K562 (cell line): ENCODE results near the gene TMBIM4. TPM values are rescaled to one million over a fixed set of nuclear protein-coding genes. Genes with fewer than 3 reads are reported as not detected.

ENCODE experiments used
- C11orf30 ChIP-seq: fragments of 450-650 bp; IDR thresholded peaks from 2 replicates; pipeline ENCODE4 v1.6.1; 2016; ENCODE audit warnings: low read depth, mild to moderate bottlenecking
- CBX2 ChIP-seq: fragments of 200-600 bp; sonication (generic); IDR thresholded peaks from one replicate; pipeline ENCODE4 v1.6.1; 2012; ENCODE audit warnings: mild to moderate bottlenecking, low read length, inconsistent platforms; ENCODE audit not compliant: insufficient read depth, poor library complexity, severe bottlenecking
- E2F8 ChIP-seq: fragments of 450-650 bp; IDR thresholded peaks from 2 replicates; pipeline ENCODE4 v1.7.1; 2018; ENCODE audit warnings: mild to moderate bottlenecking, low read depth; ENCODE audit not compliant: partially characterized antibody
- EP300 ChIP-seq: IDR thresholded peaks from 2 replicates; pipeline ENCODE4 v1.6.1; 2012; ENCODE audit warnings: low read length, improper control_type of control experiment
- HDGF ChIP-seq: fragments of 450-650 bp; IDR thresholded peaks from 2 replicates; pipeline ENCODE4 v1.6.1; 2016
- HLTF ChIP-seq: fragments of 450-650 bp; IDR thresholded peaks from 2 replicates; pipeline ENCODE4 v1.6.1; 2016
- HMG20A ChIP-seq: fragments of 450-650 bp; formaldehyde crosslinking; conservative IDR thresholded peaks from 2 replicates; pipeline ENCODE4 v1.4.0; 2020; ENCODE audit warnings: mild to moderate bottlenecking, mixed read lengths
- HOMEZ ChIP-seq: fragments of 250-450 bp; sonication (Bioruptor Pico); IDR thresholded peaks from 2 replicates; pipeline ENCODE4 v1.4.0; 2020; ENCODE audit warnings: mild to moderate bottlenecking, moderate library complexity
- IRF1 ChIP-seq: sonication (generic); formaldehyde crosslinking; IDR thresholded peaks from 2 replicates; pipeline ENCODE4 v1.8.0; 2022; ENCODE audit warnings: missing genetic modification reagents, mild to moderate bottlenecking, borderline replicate concordance
- MAFG ChIP-seq: fragments of 450-650 bp; conservative IDR thresholded peaks from 2 replicates; pipeline ENCODE4 v1.6.1; 2016; ENCODE audit warnings: missing genetic modification characterization, missing compliant biosample characterization
- NFE2 ChIP-seq: IDR thresholded peaks from 2 replicates; pipeline ENCODE4 v1.6.1; 2014; ENCODE audit warnings: antibody characterized with exemption, low read depth
- NFE2L1 ChIP-seq: fragments of 450-650 bp; IDR thresholded peaks from 2 replicates; pipeline ENCODE4 v1.6.1; 2016; ENCODE audit warnings: missing genetic modification characterization, low read depth, mild to moderate bottlenecking, missing compliant biosample characterization, moderate library complexity, borderline replicate concordance
- NR3C1 ChIP-seq: sonication (generic); formaldehyde crosslinking; IDR thresholded peaks from 2 replicates; pipeline ENCODE4 v1.8.1; 2022; ENCODE audit warnings: missing genetic modification reagents
- PHF20 ChIP-seq: fragments of 450-650 bp; IDR thresholded peaks from 2 replicates; pipeline ENCODE4 v1.6.1; 2018; ENCODE audit not compliant: partially characterized antibody
- PHTF2 ChIP-seq: fragments of 250-450 bp; sonication (Bioruptor Pico); IDR thresholded peaks from 2 replicates; pipeline ENCODE4 v1.5.0; 2021; ENCODE audit warnings: mild to moderate bottlenecking
- PKNOX1 ChIP-seq: fragments of 450-650 bp; IDR thresholded peaks from 2 replicates; pipeline ENCODE4 v1.6.1; 2016
- SMAD3 ChIP-seq: fragments of 450-650 bp; formaldehyde crosslinking; conservative IDR thresholded peaks from 2 replicates; pipeline ENCODE4 v1.4.0; 2020; ENCODE audit warnings: mild to moderate bottlenecking
- TRIM28 ChIP-seq: fragments of 450-650 bp; IDR thresholded peaks from 2 replicates; pipeline ENCODE4 v1.6.1; 2017
- ZMIZ1 ChIP-seq, 2 experiments: fragments of 150-350 bp in 1 of 2; IDR thresholded peaks; 2 replicates each; pipeline ENCODE4 v1.6.1; 2012 to 2016; ENCODE audit warnings: low read depth in 2 of 2, low read length in 2 of 2, mild to moderate bottlenecking in 1 of 2, moderate library complexity in 1 of 2
- ZNF140 ChIP-seq: fragments of 250-450 bp; sonication (Bioruptor Pico); IDR thresholded peaks from 2 replicates; pipeline ENCODE4 v1.8.0; 2021; ENCODE audit warnings: moderate library complexity, mild to moderate bottlenecking, inconsistent platforms
- ZSCAN32 ChIP-seq: fragments of 450-650 bp; formaldehyde crosslinking; IDR thresholded peaks from 2 replicates; pipeline ENCODE4 v1.4.0; 2020; ENCODE audit warnings: mild to moderate bottlenecking, moderate library complexity
- polyA plus RNA-seq, 8 experiments: library from polyadenylated mRNA; depleted of rRNA in 4 of 8; stranded (reverse) in 5 of 8; unstranded in 3 of 8; fragments of >200 nt; fragmentation: Nextera tagmentation in 2 of 8; fragmentation: Illumina TruSeq in 1 of 8; extraction: Ambion mirVana in 2 of 8; extraction: Trizol in 1 of 8; gene quantifications; 2 replicates each; pipeline versions ENCODE4 v1.2.1 to v1.2.3, GENCODE V29; 2011 to 2014; ENCODE audit warnings: inconsistent platforms in 1 of 8, missing spikeins in 1 of 8
- total RNA-seq, 7 experiments: library from RNA; depleted of rRNA in 6 of 7; stranded (reverse); fragments of >200 nt in 6 of 7; fragmentation: Illumina TruSeq in 2 of 7; extraction: Trizol in 2 of 7; gene quantifications; 2 replicates each; pipeline versions ENCODE4 v1.2.1 to v1.2.3, GENCODE V29; 2011 to 2021; ENCODE audit warnings: low replicate concordance in 1 of 7

The TMBIM4 gene
- total and polyA plus RNA-seq, 9 of the 15 experiments (the other 6 are each of a cell fraction or from before 2014, with no cell fraction given): 18.6 to 272 (median 50.0) TPM

- TF ChIP-seq PKNOX1 (no peak), TRIM28 (no peak), CBX2 (no peak), NFE2L1 (tag) (peak; percentile 81), ZSCAN32 (CRISPR knock-in tag) (no peak), ZMIZ1 (IDR thresholded peaks at IDR 0.05; ENCODE audit: low read depth in 2 of 2, low read length in 2 of 2) (no peak), IRF1 (CRISPR knock-in tag) (no peak), C11orf30 (peak; percentile 86), SMAD3 (CRISPR knock-in tag) (no peak), PHTF2 (no peak), EP300 (0 out of 2 replicates have a peak, but pooled peaks have one; percentile 10), HMG20A (CRISPR knock-in tag) (no peak), HDGF (no peak), MAFG (peak; percentile 96), ZNF140 (CRISPR knock-in tag) (no peak), HOMEZ (CRISPR knock-in tag) (no peak), NFE2 (peak; percentile 89), NR3C1 (no peak), PHF20 (no peak), E2F8 (no peak), HLTF (no peak)
Observed at GRCh38 chr12:66210840-66211239, 41.0 kb upstream of the TMBIM4 start (continued).
